Osteoblast (primary cell): ENCODE data around the gene C1R. TPM values are rescaled to one million over a fixed set of nuclear protein-coding genes. Genes with fewer than 3 reads are reported as not detected.

ENCODE experiments used
- DNase-seq: peaks from one replicate; pipeline ENCODE4 v3.0.0; 2011; ENCODE audit warnings: low spot score, mixed read lengths; ENCODE audit not compliant: insufficient read length; ENCODE audit errors: missing footprints
- H2AFZ ChIP-seq: 2 replicates; pipeline ENCODE4 v1.6.0; 2011; ENCODE audit warnings: mild to moderate bottlenecking, low read length
- H3K27ac ChIP-seq: 2 replicates; pipeline ENCODE4 v1.5.1; 2011; ENCODE audit warnings: mild to moderate bottlenecking, low read depth, low read length, moderate library complexity
- H3K27me3 ChIP-seq: 2 replicates; pipeline ENCODE4 v1.6.0; 2012; ENCODE audit warnings: mild to moderate bottlenecking, control low read depth, inconsistent platforms, low read length, moderate library complexity; ENCODE audit not compliant: insufficient read depth
- H3K36me3 ChIP-seq: 2 replicates; pipeline ENCODE4 v1.5.1; 2011; ENCODE audit warnings: mild to moderate bottlenecking, low read length, control low read depth, moderate library complexity; ENCODE audit not compliant: insufficient read depth
- H3K4me1 ChIP-seq: 2 replicates; pipeline ENCODE4 v1.5.1; 2011; ENCODE audit warnings: mild to moderate bottlenecking, low read length, control low read depth, moderate library complexity; ENCODE audit not compliant: insufficient read depth
- H3K4me2 ChIP-seq: 2 replicates; pipeline ENCODE4 v1.6.0; 2011; ENCODE audit warnings: mild to moderate bottlenecking, low read length; ENCODE audit not compliant: insufficient read depth
- H3K4me3 ChIP-seq: fragments of 200-600 bp; sonication (generic); 3 replicates; pipeline ENCODE4 v1.5.1; 2012; ENCODE audit warnings: mild to moderate bottlenecking, low read length, inconsistent platforms; ENCODE audit not compliant: insufficient read depth
- H3K79me2 ChIP-seq: 2 replicates; pipeline ENCODE4 v1.6.0; 2012; ENCODE audit warnings: mild to moderate bottlenecking, low read length, control low read depth, inconsistent platforms; ENCODE audit not compliant: insufficient read depth
- H3K9me3 ChIP-seq: 2 replicates; pipeline ENCODE4 v1.5.1; 2011; ENCODE audit warnings: low read depth, low read length, control low read depth
- H4K20me1 ChIP-seq: 2 replicates; pipeline ENCODE4 v1.6.0; 2012; ENCODE audit warnings: mild to moderate bottlenecking, low read length, control low read depth; ENCODE audit not compliant: insufficient read depth
- CTCF ChIP-seq: IDR thresholded peaks from 2 replicates; pipeline ENCODE4 v1.5.1; 2011; ENCODE audit warnings: mild to moderate bottlenecking, low read depth, low read length, moderate library complexity; ENCODE audit errors: extremely low read depth
- small RNA-seq: library from RNA; depleted of rRNA; stranded (forward); fragments of <200 nt; gene quantifications from one replicate; pipeline ENCODE3, GENCODE V24; 2012
- total RNA-seq: library from RNA; depleted of rRNA; stranded (reverse); fragments of >200 nt; gene quantifications from 2 replicates; pipeline ENCODE4 v1.2.3, GENCODE V29; 2012

The C1R gene
- total RNA-seq, 1 donor: 330 TPM

GRCh38 chr12:7032990-7033389, 59.3 kb downstream of the C1R start:
- Histone ChIP-seq H4K20me1 (no peaks in the 10 kb centered on the region), H3K4me1 (no peaks in the 10 kb centered on the region), H3K4me3 (no peak overlapping the region), H3K27ac (no peak overlapping the region), H3K79me2 (no peaks in the 10 kb centered on the region), H3K36me3 (no peaks in the 10 kb centered on the region), H3K27me3 (peaks cover 3% of the 10 kb centered on the region), H3K4me2 (no peak overlapping the region), H2AFZ (no peak overlapping the region), H3K9me3 (no peaks in the 10 kb centered on the region)
- DNase-seq: no peak
- no peak for TF ChIP-seq CTCF

GRCh38 chr12:7031306-7031705, 60.9 kb downstream of the C1R start:
- no peak for DNase-seq
- Histone ChIP-seq H3K27me3 (peaks cover 3% of the 10 kb centered on the region), H3K9me3 (no peaks in the 10 kb centered on the region), H3K4me3 (no peak overlapping the region), H3K4me2 (no peak overlapping the region), H3K79me2 (no peaks in the 10 kb centered on the region), H2AFZ (no peak overlapping the region), H3K4me1 (no peaks in the 10 kb centered on the region), H3K27ac (no peak overlapping the region), H4K20me1 (no peaks in the 10 kb centered on the region), H3K36me3 (no peaks in the 10 kb centered on the region)
- no peak for TF ChIP-seq CTCF

Small RNAs within 50 kb of the gene (small RNA-seq; reads per million reads assigned to genes)
- gene AC006512.1 (not detected), gene RNU6-485P (not detected)

Other genes with a start within 250 kb of the C1R start
- gene CDCA3, start 241.2 kb downstream of the C1R start, total RNA-seq: 4.0 and 5.0 TPM in 2 replicates
- gene USP5, start 240.3 kb downstream of the C1R start, total RNA-seq: 65.7 and 77.1 TPM in 2 replicates
- 385 and 553 TPM in 2 replicates for gene TPI1, start 224.9 kb downstream of the C1R start, total RNA-seq
- 11.5 and 11.9 TPM in 2 replicates for gene SPSB2, start 219.1 kb downstream of the C1R start, total RNA-seq
- gene LRRC23, start 187.6 kb downstream of the C1R start, total RNA-seq: 7.1 and 7.6 TPM in 2 replicates
- gene ENO2, start 177.9 kb downstream of the C1R start, total RNA-seq: 8.5 and 13.4 TPM in 2 replicates
- gene ATN1, start 164.5 kb downstream of the C1R start, total RNA-seq: 10.3 and 14.1 TPM in 2 replicates
- not detected in 2 replicates for gene RNU7-1, start 148.6 kb downstream of the C1R start, total RNA-seq
- gene C12orf57, start 148.4 kb downstream of the C1R start, total RNA-seq: 81.4 and 93.4 TPM in 2 replicates
- gene PTPN6, start 141.1 kb downstream of the C1R start, total RNA-seq: 0.29 and 0.36 TPM in 2 replicates
- gene PHB2, start 121.8 kb downstream of the C1R start, total RNA-seq: 161 and 168 TPM in 2 replicates
- gene EMG1, start 121.5 kb downstream of the C1R start, total RNA-seq: 21.0 and 25.3 TPM in 2 replicates
- 20.3 and 23.6 TPM in 2 replicates for gene LPCAT3, start 74.0 kb downstream of the C1R start, total RNA-seq
- gene C1S, start 31.7 kb downstream of the C1R start, total RNA-seq: 443 and 478 TPM in 2 replicates
- gene C1RL, start 16.8 kb upstream of the C1R start, total RNA-seq: 63.7 and 67.5 TPM in 2 replicates
- gene RBP5, start 36.4 kb upstream of the C1R start, total RNA-seq: not detected in 2 replicates
- gene CLSTN3, start 37.9 kb upstream of the C1R start, total RNA-seq: 6.2 and 7.6 TPM in 2 replicates
- 35.7 and 48.5 TPM in 2 replicates for gene PEX5, start 97.2 kb upstream of the C1R start, total RNA-seq
- gene ACSM4, start 211.6 kb upstream of the C1R start, total RNA-seq: not detected in 2 replicates